Mucosa of rectum (tissue), 2 donors: Measurements from ENCODE around the gene ACVR1C.
"Not testable (repeated sequence)": the region's sequence is repeated elsewhere in the genome, so short reads cannot be mapped to it uniquely, and the experiment has no call there.

ENCODE experiments used
- H3K27ac ChIP-seq, 2 donors: one replicate each; pipeline ENCODE4 v1.7.0; 2013; ENCODE audit warnings: inconsistent platforms in 2 of 2, low read depth in 2 of 2, low read length in 2 of 2
- H3K27me3 ChIP-seq, 2 donors: one replicate each; pipeline ENCODE4 v1.7.0; 2013; ENCODE audit warnings: low read length in 2 of 2; ENCODE audit not compliant: control insufficient read depth in 2 of 2, insufficient read depth in 2 of 2
- H3K36me3 ChIP-seq, 2 donors: one replicate each; pipeline ENCODE4 v1.7.0; 2013; ENCODE audit warnings: low read length in 2 of 2; ENCODE audit not compliant: control insufficient read depth in 2 of 2, insufficient read depth in 2 of 2
- H3K4me1 ChIP-seq, 2 donors: one replicate each; pipeline ENCODE4 v1.7.0; 2013; ENCODE audit warnings: low read length in 2 of 2, mild to moderate bottlenecking in 1 of 2; ENCODE audit not compliant: control insufficient read depth in 2 of 2, insufficient read depth in 2 of 2
- H3K4me3 ChIP-seq, 2 donors: one replicate each; pipeline ENCODE4 v1.7.0; 2013; ENCODE audit warnings: low read length in 2 of 2
- H3K9ac ChIP-seq, 2 donors: one replicate each; pipeline ENCODE4 v1.7.0; 2013; ENCODE audit warnings: low read length in 2 of 2, low read depth in 1 of 2, mild to moderate bottlenecking in 1 of 2
- H3K9me3 ChIP-seq, 2 donors: one replicate each; pipeline ENCODE4 v1.7.0; 2013; ENCODE audit warnings: low read length in 2 of 2; ENCODE audit not compliant: control insufficient read depth in 2 of 2
- donor health status: healthy.
- donor health status: Normal muscosa, but diverticular disease.

ACVR1C gene

GRCh38 chr2:157592374-157592773 lies 36.3 kb downstream of the ACVR1C start:
- no peaks in the 10 kb centered on the region for H3K4me1 ChIP-seq
- no peak overlapping the region for H3K27ac ChIP-seq
- no peaks in the 10 kb centered on the region for H3K9me3 ChIP-seq
- H3K27me3 ChIP-seq: no peaks in the 10 kb centered on the region
- no peaks in the 10 kb centered on the region for H3K36me3 ChIP-seq
- H3K9ac ChIP-seq: no peak overlapping the region
- H3K4me3 ChIP-seq: no peak overlapping the region

DNA sequence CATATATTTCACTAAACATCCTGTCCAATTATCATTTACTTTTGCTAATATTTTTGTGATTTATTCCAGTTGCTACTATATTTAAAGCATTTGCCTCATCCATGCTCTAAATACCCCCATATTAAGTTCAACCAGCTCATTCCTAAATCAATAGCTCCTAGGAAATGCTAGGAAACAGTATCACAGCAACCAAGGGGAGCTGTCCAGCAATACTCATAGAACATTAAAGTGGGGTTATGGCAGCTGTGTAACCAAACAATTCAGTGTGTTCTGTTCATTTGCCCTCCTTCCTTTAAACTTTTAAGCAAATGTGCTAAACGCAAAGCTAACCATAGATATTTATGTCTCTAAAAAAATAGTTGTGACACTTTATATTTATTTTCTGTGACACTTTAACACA lies 41.1 kb downstream of the ACVR1C start:
- no peaks in the 10 kb centered on the region for H3K4me1 ChIP-seq
- H3K36me3 ChIP-seq: peaks cover 0 to 2% of the 10 kb centered on the region in 2 donors
- H3K9ac ChIP-seq: no peak overlapping the region
- H3K27me3 ChIP-seq: no peaks in the 10 kb centered on the region
- H3K9me3 ChIP-seq: no peaks in the 10 kb centered on the region
- no peak overlapping the region for H3K27ac ChIP-seq
- no peak overlapping the region for H3K4me3 ChIP-seq

DNA sequence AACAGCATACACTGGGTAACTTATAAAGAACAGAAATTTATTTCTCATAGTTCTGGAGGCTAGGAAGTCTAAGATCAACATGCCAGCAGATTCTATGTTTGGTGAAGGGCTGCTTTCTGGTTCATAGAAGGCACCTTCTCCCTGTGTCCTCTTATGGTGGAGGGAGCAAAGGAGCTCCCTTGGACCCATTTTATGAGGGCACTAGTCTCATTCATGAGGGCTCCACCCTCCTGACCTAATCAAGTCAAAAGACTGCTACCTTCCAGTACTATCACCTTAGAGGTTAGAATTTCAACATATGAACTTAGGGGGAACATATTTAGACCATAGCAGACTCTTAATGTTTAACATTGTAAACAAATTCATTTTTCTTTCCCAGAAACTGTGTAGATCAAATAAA lies 54.5 kb downstream of the ACVR1C start:
- Histone ChIP-seq H3K9me3 (no peaks in the 10 kb centered on the region), H3K4me1 (no peaks in the 10 kb centered on the region), H3K9ac (no peak overlapping the region), H3K27me3 (no peaks in the 10 kb centered on the region), H3K4me3 (no peak overlapping the region), H3K27ac (no peak overlapping the region), H3K36me3 (no peaks in the 10 kb centered on the region)

DNA sequence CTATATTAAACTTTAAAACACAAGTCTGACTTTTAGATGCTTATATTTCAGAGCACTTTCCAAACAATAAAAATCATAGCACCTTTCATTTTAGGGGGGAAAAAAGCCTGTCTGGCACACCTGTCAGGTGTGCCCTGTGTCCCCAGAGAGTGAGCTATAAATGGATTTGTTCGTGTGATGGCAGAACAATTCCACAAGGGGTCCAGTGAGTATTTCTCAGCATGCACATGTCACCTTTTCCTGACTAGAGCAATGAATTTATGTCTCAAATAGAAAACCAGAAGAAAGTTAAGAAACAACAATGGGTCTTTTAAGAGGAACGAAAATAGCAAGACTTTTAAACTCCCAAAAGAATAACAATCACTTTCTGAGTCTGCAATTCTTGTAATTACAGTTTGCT lies 55.9 kb downstream of the ACVR1C start:
- Histone ChIP-seq H3K27me3 (no peaks in the 10 kb centered on the region), H3K4me3 (no peak overlapping the region), H3K27ac (no peak overlapping the region), H3K9ac (no peak overlapping the region), H3K9me3 (no peaks in the 10 kb centered on the region), H3K36me3 (no peaks in the 10 kb centered on the region), H3K4me1 (no peaks in the 10 kb centered on the region)

DNA sequence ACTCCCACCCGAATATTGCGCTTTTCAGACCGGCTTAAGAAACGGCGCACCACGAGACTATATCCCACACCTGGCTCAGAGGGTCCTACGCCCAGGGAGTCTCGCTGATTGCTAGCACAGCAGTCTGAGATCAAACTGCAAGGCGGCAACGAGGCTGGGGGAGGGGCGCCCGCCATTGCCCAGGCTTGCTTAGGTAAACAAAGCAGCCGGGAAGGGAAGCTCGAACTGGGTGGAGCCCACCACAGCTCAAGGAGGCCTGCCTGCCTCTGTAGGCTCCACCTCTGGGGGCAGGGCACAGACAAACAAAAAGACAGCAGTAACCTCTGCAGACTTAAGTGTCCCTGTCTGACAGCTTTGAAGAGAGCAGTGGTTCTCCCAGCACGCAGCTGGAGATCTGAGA lies 62.0 kb downstream of the ACVR1C start:
- not testable (repeated sequence) for H3K4me3 ChIP-seq, H3K4me1 ChIP-seq, H3K36me3 ChIP-seq, H3K9ac ChIP-seq, H3K27me3 ChIP-seq, H3K9me3 ChIP-seq, H3K27ac ChIP-seq

DNA sequence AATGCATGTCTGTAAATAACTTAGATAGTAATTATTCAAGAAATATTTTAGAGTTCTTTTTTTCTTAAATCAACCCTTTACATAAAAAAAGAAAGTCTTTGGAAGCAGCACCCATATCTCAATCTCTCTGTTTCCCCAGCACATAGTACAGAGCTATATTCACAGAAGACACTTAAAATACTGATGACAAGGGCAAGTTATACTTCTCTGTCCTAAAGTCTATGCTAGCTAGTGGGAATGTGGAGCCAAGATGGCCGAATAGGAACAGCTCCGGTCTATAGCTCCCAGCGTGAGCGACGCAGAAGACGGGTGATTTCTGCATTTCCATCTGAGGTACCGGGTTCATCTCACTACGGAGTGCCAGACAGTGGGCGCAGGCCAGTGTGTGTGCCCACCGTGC lies 62.6 kb downstream of the ACVR1C start:
- H3K27ac ChIP-seq, H3K9me3 ChIP-seq, H3K9ac ChIP-seq, H3K4me1 ChIP-seq, H3K36me3 ChIP-seq, H3K27me3 ChIP-seq, H3K4me3 ChIP-seq: not testable (repeated sequence)

GRCh38 chr2:157565550-157565949 lies 63.1 kb downstream of the ACVR1C start:
- Histone ChIP-seq H3K4me3 (no peak overlapping the region), H3K36me3 (no peaks in the 10 kb centered on the region), H3K27me3 (no peaks in the 10 kb centered on the region), H3K9me3 (no peaks in the 10 kb centered on the region), H3K27ac (no peak overlapping the region), H3K4me1 (no peaks in the 10 kb centered on the region), H3K9ac (no peak overlapping the region)

DNA sequence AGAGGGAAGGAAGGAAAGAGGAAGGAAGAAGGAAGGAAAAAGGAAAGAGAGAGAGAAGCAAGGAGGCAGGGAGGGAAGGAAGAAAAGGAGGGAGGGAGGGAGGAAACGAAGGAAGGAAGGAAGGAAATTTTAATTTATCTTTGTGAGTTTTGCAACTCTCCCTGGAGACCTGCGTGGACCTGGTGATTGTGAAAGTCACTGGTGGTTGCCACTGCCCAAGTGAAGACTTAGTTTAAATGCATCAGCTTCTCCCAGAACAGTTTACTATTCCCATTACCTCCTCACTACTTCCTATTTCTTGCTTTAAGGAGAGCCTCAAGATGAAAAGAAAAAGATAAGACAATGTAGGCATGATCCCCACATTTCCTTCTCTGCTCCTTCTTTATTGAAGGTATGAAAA lies 68.8 kb downstream of the ACVR1C start:
- no peaks in the 10 kb centered on the region for H3K9me3 ChIP-seq
- no peak overlapping the region for H3K27ac ChIP-seq
- no peaks in the 10 kb centered on the region for H3K4me1 ChIP-seq
- no peak overlapping the region for H3K9ac ChIP-seq
- no peaks in the 10 kb centered on the region for H3K27me3 ChIP-seq
- no peak overlapping the region for H3K4me3 ChIP-seq
- H3K36me3 ChIP-seq: no peaks in the 10 kb centered on the region

DNA sequence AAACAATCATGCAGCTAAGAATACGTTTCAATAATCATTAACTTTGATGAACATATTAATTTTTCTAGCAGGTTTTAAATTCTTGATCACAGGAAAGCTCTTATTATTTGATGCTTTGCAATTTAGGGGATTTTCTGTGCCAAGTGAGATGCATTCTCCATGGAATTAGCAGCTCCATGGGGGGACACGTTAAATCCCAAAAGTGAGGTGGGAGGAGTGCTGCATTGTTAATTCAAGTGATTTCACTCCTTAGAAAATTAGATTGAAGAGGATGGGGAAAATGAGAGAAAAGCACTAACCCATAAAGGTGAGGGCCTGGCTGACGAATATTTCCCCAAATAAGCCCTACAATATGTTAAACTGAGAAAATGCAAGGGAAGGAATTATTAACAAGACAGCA lies 69.2 kb downstream of the ACVR1C start:
- Histone ChIP-seq H3K4me3 (no peak overlapping the region), H3K4me1 (no peaks in the 10 kb centered on the region), H3K27me3 (no peaks in the 10 kb centered on the region), H3K36me3 (no peaks in the 10 kb centered on the region), H3K9ac (no peak overlapping the region), H3K27ac (no peak overlapping the region), H3K9me3 (no peaks in the 10 kb centered on the region)

DNA sequence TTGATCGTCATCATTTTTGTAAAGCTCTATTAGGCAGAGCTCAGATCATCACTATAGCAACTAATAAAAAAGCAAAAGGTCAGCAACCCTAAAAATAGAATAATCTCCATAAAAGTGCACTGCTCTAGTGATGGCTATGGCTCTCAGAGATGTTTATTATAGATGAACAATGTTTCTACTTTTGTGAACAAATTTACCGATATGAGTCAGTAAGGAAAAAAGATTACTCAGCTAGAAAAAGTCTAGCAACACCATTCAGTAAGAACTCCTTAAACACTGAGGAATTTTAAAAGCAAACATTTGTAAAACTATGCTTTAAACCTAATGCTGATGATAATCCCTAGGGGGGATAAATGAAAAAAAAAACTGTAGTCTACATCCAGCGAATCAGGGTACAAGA lies 69.6 kb downstream of the ACVR1C start:
- no peaks in the 10 kb centered on the region for H3K4me1 ChIP-seq
- no peak overlapping the region for H3K27ac ChIP-seq
- no peak overlapping the region for H3K9ac ChIP-seq
- no peaks in the 10 kb centered on the region for H3K27me3 ChIP-seq
- H3K36me3 ChIP-seq: no peaks in the 10 kb centered on the region
- H3K4me3 ChIP-seq: no peak overlapping the region
- H3K9me3 ChIP-seq: no peaks in the 10 kb centered on the region

DNA sequence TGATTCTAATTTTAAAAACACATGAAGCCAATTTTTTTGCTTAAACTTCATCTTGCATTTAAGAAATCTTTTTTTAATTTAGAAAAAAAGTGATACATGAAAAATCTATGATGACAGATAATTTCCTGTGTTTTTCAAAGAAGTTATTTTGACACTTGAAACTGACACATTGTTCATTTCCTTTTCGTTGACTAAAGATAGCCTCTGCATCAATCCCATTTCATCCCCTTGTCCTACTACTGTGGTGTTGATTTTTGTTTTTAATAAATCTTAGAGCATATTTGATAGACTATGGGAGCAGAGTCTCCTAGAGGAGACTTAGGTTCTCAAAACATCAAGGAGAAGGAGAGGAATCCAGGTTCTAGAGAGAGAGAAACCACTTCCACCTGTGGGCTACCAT lies 70.9 kb downstream of the ACVR1C start:
- Histone ChIP-seq H3K9ac (no peak overlapping the region), H3K27me3 (no peaks in the 10 kb centered on the region), H3K4me1 (no peaks in the 10 kb centered on the region), H3K4me3 (no peak overlapping the region), H3K36me3 (no peaks in the 10 kb centered on the region), H3K9me3 (no peaks in the 10 kb centered on the region), H3K27ac (no peak overlapping the region)
